GM19238 (cell line): ENCODE data around the gene ZNF532.
"Not testable (repeated sequence)": the region's sequence is repeated elsewhere in the genome, so short reads cannot be mapped to it uniquely, and the experiment has no call there.

Experiments
- DNase-seq: peaks from one replicate; pipeline ENCODE4 v3.0.0; 2011; ENCODE audit warnings: low spot score; ENCODE audit not compliant: insufficient read length

Gene ZNF532

DNA sequence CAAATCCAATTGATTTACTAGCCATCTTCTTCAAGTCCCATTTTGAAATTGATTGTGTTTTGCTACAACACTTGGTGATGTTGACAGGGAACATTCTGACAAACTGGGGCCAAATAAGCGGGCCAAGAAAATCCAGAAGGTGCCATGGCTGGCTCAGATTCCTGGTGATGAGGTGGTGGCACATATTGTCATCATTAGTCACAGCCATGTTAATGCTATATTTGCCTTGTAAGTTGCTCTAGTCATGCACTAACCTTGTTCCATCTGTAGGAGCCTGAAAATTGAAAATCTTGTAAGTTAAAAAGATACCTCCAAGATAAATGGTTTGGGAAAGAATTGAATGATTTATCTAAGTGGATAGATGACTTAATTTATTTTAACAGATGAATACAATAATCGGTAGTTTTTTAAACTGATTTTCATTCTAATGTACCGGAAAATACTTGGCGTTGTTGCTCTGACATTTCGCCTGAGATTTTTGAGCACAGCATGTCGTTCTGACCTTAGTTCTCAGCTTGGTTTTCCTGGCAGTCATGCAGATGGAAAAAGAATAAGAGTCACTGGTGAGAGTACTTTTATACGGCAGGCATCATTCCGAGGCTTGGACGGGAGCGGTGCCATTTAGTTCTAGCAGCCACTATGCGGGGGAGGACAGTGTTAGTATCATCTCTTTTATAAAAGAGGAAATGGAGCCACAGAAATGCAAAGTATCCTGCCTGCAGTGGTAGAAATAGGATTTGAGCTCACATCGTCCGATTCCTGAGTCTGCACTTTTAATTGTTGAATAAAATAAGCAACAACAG lies 133.9 kb downstream of the ZNF532 start:
- no peak for DNase-seq

DNA sequence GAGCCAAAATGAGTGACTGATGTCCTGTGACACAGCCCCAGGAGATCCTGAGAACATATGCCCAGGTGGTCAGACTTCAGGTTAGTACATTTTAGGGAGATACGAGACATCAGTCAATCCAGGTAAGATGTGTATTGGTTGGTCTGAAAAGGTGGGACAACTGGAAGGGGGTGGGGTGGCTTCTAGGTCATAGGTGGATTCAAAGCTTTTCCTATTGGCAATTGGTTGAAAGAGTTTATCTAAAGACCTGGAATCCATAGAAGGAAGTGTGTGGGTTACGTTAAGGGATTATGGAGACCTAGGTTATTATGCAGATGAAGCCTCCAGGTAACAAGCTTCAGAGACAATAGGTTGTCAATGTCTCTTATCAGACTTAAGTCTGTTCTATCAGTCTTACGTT lies 136.5 kb downstream of the ZNF532 start:
- DNase-seq = no peak

DNA sequence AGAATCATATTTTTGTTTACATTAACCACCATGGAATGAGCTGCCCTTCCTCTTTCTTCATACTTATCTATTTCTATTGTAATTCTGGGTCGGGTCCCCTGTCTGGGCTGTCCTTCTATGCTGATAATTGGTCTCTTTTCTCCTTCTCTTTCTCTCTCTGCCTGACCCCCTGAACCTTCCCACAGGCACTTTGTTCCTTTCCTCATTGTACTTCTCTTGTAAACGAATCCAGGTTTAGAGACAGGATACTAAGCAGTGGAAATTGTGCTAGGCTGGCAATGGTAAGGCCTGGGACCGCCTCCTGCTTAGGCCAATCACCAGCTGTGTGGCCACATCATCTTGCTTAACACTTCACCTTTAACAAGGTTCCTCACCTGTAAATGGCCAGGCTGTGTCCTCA lies 137.0 kb downstream of the ZNF532 start:
- no peak for DNase-seq

DNA sequence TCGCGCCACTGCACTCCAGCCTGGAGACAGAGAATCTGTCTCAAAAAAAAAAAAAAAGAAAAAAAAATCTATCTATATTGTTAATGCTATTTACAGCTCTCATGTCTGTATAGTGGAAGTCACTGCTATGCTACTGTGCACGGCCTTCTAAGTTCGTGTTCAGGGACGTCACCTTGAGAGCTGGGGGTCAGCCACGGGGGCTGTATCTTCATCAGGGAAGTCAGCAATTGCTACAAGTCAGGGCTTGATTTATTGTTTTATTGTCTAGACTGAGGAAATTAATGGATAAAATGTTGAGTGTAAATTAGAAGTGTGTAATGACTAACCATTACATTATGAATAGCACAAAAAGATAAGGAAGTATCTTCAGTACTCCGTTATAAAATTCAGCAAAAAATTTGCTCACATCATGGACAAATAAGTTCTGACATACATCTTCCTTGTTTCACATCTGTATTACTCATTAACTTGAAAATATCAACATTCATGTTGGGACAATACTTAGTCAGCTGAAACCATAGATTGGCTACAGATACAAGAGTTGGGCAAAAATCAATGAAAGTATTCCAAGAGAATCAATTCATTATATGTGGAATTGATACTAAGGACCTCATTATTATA lies 138.4 kb downstream of the ZNF532 start:
- no peak for DNase-seq

DNA sequence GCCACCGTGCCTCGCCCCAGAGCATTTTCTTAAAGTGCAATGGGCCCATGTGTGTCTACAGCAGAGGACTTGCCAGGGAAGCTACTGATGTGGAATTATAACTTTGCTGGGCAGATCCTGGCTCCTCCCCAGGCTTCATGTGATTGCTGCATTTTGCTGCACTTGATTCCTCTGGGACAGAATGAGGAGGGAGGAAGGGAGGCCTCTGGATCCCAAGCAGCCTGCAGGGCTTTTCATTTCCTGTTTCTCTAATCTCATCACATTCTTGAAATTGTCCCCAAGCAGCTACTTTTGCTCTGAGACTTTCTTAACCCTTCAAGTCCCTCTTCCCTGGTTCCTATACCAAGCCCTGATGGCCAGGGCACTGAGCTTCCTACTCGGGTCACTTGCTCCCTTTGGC lies 140.6 kb downstream of the ZNF532 start:
- no peak for DNase-seq

DNA sequence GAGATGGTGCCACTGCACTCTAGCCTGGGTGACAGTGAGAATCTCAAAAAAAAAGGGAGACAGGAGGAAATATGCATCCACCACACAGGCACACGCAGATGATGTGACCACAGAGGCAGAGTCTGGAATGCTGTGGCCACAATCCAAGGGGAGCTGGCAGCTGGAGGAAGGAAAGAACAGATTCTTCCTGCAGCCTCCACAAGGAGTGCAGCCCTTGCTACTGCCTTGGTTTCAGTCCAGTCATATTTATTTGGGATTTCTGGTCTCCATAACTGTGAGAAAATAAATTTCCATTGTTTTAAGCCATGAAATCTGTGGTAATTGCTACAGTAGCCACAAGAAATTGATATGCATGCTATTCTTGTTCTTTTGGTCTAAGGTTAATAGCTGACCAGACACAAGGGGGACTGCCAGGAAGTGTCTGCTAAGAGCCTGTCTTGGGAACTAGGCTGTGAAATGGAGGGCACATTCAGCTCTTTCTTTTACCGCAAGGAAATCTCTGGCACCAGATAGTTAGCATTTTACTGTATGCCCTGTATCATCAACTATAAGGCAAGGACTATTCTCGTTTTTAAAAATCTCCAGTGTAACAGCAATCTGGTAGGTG lies 141.9 kb downstream of the ZNF532 start:
- DNase-seq = no peak

DNA sequence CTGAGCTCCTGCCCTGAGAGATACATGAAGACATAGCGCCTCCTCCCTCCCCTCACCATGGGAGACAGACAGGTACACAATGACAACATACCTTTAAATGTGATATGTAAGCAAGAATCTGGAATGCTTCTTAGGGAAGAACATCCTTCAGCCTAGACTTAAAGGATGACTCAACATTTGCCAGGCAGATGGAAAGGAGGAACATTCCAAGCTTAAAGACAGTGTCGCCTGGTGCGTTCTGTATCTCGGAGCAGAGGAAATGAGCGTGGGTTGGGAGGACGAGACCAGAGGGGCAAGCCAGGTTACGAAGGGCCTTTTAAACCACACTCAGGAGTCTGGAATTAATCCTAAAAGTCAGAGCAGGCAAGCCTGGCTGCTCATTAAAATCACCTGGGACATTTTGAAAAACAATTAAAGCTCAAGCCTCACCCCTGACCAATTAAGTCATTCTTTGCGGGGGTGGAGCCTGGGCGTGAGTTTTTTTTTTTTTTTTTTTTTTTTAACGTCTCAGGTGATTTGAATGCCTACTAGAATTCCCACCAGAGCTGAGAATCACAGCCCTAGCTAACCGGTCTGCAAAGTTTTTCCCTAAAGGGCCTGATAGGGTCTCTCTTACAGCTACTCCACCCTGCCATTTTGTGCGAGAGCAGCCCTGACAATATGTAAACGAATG lies 143.8 kb downstream of the ZNF532 start:
- no peak for DNase-seq

DNA sequence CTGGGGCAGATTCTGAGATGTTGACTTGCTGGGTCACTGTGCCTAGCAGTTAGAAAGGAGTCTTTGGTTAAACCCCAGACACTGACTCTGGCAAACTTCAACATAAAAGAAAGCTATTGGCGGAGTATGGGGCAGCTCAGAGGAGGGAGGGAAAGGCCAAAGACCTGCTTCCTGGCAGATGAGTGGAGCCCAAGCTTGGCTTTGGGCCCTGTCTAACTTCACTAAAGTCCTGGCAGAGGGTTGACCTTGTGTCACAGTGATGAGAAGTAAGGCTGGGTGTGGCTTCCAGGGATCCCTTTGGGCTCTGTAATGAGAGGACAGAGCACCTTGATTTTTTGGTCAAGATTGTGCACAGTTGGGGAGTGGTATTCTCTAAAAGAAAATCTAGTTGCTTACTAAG lies 145.2 kb downstream of the ZNF532 start:
- DNase-seq = no peak

DNA sequence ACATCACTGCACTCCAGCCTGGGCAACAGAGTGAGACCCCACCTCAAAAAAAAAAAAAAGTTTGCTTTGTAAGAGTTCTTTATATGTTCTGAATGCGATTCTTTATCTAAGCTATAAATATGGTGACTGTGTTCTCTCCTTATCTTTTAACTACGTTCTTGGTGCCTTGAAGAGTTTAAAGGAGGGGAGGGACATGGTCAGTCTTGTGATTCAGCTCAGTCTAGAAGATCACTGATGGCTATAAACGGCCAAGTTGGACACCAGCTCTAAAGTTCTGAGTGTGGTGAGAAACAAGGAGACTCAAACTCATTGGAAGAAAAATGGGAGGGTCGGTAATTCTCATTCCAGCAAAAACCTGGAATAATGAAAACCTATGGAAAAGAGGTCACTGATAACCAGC lies 146.6 kb downstream of the ZNF532 start:
- DNase-seq = no peak

DNA sequence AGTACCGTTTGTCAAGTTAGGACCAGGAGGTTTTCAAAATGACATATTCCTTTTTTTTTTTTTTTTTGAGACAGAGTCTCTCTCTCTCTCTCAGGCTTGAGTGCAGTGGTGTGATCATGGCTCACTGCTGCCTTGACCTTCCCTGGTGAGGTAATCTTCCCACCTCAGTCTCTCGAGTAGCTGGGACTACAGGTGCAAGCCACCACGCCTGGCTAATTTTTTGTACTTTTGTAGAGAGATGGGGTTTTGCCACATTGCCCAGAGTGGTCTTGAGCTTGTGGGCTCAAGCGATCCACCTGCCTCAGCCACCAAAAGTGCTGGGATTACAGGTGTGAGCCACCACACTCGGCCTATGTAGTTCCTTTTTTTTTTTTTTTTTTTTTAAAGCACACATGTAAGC lies 147.1 kb downstream of the ZNF532 start:
- DNase-seq = no peak

DNA sequence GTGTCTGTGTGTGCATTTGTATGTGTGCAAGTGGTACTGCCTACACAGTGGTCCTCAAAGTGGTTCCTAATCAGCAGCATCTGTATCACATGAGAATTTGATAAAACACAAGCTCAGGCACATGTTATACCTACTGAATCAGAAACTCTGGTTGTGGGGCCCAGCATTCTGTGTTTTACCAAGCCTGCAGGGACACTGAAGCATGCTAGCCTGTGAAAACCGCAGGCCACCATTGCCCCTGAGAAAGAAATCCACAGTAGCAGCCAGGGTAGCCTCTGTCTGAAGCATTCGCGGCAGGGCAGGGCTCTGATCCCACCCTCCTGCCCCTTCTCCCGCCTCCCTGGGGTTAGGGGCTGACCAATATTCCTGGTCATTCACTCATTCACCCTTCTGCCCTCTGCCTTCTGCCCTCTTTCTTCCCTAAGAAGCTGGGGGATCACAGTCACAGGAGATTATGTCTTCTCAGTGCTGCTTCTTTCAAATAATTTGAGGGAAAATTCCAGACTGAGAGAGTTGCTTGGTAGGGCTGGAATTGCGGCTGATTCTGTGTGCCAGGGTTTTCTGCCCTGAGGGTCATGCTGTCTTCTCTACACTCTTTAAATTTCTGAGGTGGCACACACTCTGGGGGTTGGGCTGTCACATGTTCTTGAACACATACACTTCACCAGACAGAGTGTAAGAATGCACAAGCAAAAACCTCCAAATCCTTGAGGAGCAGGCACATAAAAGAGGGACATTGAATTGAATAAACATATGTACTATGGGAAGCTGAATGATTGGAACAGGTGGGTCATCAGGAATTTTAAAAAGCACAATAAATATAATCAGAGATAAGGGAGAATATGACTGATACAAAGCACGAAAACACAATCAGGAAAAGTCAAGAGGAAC lies 148.4 kb downstream of the ZNF532 start:
- DNase-seq = no peak

DNA sequence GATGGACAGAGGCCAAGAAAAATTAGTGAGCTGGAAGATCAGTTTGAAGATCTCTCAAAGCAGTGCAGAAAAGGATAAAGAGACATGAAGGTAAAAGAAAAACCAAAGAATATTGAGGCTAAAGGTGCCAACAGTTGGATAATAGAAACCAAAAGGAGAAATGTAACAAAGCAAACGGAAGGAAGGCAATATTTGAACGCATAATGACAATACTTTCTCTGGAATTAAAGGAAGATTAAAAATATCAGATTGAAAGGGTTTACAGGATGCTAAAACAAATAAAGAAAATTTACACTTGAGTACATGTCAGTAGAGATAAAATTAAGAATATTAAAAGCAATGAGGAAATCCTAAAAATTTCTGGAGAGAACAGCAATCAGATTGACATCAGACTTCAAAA lies 149.1 kb downstream of the ZNF532 start:
- DNase-seq = no peak

DNA sequence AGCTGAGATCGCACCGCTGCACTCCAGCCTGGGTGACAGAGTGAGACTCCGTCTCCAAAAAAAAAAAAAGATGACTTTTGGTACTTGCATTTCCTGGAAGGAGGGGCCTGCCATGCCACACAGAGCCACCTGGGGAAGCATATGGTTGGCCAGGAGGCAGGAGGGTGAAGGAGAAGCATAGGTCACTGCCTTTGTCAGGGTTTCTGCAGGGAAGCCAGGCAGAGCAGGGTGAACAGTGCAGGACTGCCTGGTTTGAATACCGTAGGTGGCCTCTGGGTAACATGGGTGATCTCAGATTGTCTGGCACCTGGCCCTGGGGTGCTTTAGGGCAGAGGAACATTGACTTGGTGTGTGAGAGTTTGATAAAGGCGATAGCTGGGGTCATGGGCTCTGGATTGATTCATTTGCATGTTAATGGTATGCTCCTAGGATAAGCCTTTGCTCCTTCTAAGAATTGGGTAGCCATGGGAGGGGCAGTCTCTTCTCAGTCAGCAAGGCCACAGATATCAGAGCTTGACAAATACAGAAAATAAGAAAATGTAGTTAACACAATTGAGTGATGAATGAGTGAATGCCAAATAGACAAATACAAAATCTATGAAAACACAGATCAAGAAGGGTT lies 151.0 kb downstream of the ZNF532 start:
- DNase-seq = no peak

DNA sequence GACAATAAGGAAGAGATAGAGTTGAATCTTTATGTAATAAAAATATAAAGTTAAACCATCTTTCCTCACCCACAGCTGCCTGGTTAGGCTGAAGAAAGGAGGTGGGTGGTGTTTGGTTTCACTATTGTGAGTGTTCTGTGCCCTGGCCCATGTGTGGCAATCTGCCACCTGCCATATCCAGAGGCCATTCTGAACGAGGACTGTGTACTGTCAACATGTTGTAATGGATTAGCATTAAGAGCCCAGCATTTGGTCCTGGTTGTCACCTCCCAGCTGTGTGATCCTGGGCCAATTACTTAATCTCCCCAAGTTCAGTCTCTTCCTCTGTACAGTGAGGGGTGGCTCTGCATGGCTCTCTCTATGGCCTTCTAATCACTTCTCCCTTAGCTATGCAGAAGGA lies 156.8 kb downstream of the ZNF532 start:
- no peak for DNase-seq

DNA sequence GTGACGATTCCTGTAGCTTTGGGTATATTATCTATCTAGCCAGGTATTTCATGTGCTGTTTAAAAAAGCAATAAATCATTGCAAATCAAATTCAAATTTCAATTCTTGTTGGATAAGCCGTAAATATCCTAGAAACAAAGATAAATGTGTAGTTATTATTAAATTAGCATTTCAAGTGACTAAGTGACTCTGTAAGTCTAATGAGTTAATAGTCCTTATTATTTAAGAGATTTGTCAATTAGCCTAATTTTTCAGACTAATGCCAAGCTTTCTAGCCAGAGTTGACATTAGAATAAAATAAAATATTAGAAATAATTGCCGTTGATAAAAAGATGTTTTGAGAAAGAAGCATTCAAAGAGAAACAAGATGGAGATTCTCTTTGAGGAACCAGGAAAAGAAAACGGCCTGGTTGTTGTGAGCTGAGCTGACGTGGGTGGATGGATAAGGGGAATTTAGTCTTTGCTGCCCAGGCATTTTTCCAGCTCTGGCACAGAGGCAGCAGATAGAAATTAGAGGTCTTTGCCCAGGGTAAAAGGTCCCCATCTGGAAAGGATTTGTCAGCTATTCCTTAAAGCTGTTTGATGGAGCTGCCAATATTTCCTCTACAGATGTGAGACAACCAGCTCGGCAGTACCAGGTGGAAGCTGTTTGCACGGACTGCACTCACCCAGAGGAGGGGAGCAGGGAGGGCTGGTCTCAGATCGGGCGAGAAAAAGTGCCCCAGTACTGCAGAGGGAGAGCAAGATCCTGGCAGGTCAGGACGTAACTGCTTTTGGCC lies 157.7 kb downstream of the ZNF532 start:
- DNase-seq = no peak

DNA sequence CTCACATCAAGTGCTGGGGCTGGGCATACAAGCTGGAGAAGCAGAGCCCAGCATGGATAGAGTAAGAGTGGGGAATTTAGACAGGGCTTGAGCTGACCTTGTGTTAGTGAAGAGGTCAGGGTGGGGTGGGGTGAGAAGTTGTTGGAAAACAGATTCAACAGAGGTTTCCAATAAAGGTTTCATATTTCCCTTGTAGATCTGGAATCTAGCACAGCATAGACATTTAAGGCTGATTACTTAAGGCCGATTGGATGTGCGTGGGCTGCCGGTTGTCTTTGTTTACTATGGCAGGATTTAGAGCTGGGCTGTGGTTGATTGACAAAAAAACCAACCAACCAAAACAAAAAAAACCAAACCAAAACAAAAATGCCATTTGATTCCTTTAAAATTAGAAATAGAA lies 160.2 kb downstream of the ZNF532 start:
- no peak for DNase-seq

DNA sequence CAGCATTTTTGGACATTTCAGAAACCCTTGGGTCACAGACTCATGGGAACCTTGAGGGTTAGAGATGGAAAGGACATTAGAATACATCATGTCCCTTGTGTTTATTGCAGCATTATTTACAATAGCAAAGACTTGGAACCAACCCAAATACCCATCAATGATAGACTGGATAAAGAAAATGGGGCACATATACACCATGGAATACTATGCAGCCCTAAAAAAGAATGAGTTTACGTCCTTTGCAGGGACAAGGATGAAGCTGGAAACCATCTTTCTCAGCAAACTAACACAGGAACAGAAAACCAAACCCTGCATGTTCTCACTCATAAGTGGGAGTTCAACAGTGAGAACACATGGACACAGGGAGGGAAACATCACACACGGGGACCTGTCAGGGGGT lies 160.9 kb downstream of the ZNF532 start:
- not testable (repeated sequence) for DNase-seq

DNA sequence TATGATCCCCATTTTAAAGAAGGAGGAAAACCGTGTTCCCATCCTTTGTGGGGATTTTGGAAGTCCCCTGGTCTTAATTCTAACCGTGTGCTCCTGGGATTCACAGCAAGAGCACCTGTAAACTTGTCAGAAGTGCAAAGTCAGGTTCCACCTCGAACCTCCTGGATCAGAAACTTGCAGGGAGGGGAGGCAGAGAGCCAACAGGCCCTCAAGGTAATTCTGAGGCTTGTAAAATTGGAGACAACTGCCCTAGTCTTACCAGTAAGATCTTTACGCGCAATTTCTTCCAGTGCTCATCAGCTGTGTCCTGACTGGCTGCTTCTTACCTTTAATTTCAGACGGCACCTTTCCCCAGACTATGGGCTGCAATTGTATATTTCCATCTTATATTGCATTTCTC lies 161.7 kb downstream of the ZNF532 start:
- DNase-seq = no peak

DNA sequence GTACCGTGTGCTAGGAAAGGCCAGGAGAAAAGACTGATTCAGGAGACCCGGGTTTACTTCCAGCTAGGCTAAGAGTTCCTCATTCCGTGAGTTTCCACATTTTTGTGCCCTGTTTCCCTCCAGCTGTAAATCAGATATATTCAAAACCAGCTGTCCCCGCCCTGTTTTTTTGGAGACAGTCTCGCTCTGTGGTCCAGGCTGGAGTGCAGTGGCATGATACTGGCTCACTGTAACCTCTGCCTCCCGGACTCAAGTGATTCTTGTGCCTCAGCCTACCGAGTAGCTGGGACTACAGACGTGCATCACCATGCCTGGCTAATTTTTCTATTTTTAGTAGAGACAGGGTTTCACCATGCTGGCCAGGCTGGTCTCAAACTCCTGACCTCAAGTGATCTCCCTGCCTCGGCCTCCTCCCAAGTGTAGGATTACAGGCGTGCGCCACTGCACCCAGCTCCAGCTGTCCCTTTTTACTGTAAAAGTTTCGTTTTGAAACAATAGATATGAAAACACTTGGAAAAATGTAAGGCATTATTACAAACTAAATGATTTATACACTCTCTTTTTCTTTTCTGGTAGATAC lies 162.2 kb downstream of the ZNF532 start:
- no peak for DNase-seq
